GM13976 (cell line): Measurements from ENCODE around the gene SUB1.

Experiments used
- DNase-seq: peaks from one replicate; pipeline ENCODE4 v3.0.0; 2012; ENCODE audit warnings: low spot score
- CTCF ChIP-seq: IDR thresholded peaks from 2 replicates; pipeline ENCODE4 v1.5.1; 2012; ENCODE audit warnings: borderline replicate concordance, mild to moderate bottlenecking; ENCODE audit not compliant: insufficient read depth; ENCODE audit errors: extremely low read depth, missing control alignments, control extremely low read depth
- in situ Hi-C: fragments of 300-500 bp; cut with MboI; formaldehyde crosslinking; loops from one replicate; pipeline ENCODE4 v1.12.0; 2022; ENCODE audit warnings: low sequenced_read_pairs, mixed read lengths, inconsistent platforms; ENCODE audit not compliant: unreplicated experiment

The SUB1 gene

GRCh38 chr5:32612134-32612888 lies 27.0 kb downstream of the SUB1 start:
- in situ Hi-C loops: loop anchor here (10.0 kb wide), 1 partner anchor 378 kb away; no protein-coding TSS in a partner anchor
- no peak for TF ChIP-seq CTCF
- DNase-seq: no peak

DNA sequence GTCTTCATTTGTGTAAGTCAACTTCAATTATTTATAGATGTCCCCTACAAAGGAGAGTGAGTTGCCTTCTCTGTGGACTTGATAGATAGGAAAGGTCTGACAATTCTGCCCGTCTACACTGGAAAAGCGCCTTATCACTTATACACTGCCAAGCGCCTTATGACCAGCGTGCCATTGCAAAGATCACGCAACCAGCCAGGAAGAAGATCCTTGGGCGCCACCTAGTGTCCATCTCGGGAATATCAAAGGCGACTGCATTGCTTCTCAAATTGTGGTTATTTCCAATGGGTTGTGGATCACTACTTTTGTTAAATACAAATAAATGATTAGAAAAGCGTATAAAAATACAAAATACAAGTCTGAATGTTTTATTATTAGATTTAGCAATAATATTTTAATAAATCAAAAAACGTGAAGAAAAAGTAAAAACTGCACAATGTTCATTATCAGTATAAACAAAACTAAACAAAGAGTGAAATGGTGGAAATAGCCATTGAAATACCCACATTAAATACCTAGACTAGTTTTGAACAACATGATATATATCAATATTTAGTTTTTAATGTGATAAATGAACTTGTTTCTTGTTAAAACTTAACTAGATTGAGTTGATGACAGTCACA lies 27.8 kb downstream of the SUB1 start:
- peak; percentile 87 for TF ChIP-seq CTCF
- in situ Hi-C loops: loop anchor here (10.0 kb wide), 1 partner anchor 378 kb away; no protein-coding TSS in a partner anchor
- DNase-seq: peak; percentile 82

- in situ Hi-C loops: loop anchor here (10.0 kb wide), 1 partner anchor 380 kb away; no protein-coding TSS in a partner anchor
- no peak for DNase-seq
- no peak for TF ChIP-seq CTCF
These were observed 29.9 kb downstream of the SUB1 start for GRCh38 chr5:32615236-32615635.

GRCh38 chr5:32618962-32619361 lies 33.6 kb downstream of the SUB1 start:
- no peak for DNase-seq
- in situ Hi-C loops: loop anchor here (10.0 kb wide), 1 partner anchor 384 kb away; no protein-coding TSS in a partner anchor
- no peak for TF ChIP-seq CTCF

DNA sequence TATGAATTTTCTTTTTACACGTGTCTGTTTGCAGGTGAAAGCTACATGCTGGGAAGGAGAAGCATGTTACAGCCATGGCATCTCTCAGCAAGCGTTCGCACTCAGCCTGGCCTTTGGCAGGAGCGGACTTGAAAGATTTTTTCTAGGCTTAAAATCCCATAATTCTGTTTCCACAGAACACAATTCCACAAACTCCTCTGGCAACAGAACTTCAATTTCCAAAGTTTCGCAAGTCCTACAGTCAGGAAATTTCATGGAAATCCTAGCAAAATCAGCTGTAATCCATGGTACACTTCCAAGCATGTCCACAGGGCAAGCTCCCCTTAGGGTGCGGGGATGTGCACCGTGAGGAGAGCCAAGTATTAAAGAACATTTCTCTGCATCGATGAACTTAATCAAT lies 35.9 kb downstream of the SUB1 start:
- no peak for DNase-seq
- in situ Hi-C loops: no loop called here
- TF ChIP-seq CTCF: no peak

DNA sequence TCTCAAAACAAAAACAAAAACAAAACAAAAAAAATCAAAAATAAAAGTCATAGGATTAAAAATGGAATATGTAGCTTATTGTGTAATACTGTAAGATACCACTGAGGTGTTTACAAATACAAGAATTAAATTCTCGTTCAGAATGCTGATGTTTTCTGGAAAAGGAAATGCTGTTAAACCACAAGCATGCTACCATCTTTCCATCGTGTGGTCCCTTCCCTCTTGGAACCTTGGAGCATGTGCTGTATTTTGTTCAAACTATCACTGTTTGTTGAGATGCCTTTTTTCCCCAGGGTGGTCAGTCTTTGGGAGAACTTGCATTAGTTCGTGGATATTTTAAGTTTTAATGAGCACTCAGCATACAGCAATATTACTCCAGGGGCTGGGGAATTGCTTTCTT lies 39.7 kb downstream of the SUB1 start:
- DNase-seq: no peak
- TF ChIP-seq CTCF: no peak
- in situ Hi-C loops: no loop called here
